ENCODE data around the gene FCRL4. TPM values are rescaled to one million over a fixed set of nuclear protein-coding genes. Genes with fewer than 3 reads are reported as not detected.

The FCRL4 gene
- total and polyA plus RNA-seq, 11 donors = not detected

GRCh38 chr1:157532569-157532968 lies 65.3 kb downstream of the FCRL4 start:
- intact Hi-C loops (cut with DNase I) = no loop called here
- no peak overlapping the region for H3K4me3 ChIP-seq
- ATAC-seq (no peak), DNase-seq (no peak)
- TF ChIP-seq CTCF (IDR thresholded peaks at IDR 0.05) = no peak
- no peak for TF ChIP-seq POLR2A (IDR thresholded peaks at IDR 0.05)
- no peaks in the 10 kb centered on the region for H3K36me3 ChIP-seq
- H3K9me3 ChIP-seq = no peaks in the 10 kb centered on the region
- H3K27me3 ChIP-seq = peaks cover 0 to 9% (median 0%) of the 10 kb centered on the region in 9 donors
- H3K27ac ChIP-seq = no peak overlapping the region
- WGBS, 4 donors = 75 to 79% (median 78%) methylated on average over 3 of the region's 3 CpGs
- H3K4me1 ChIP-seq = no peaks in the 10 kb centered on the region

- Histone ChIP-seq H3K9me3 (no peaks in the 10 kb centered on the region), H3K27me3 (peaks cover 0 to 25% (median 3%) of the 10 kb centered on the region in 9 donors), H3K36me3 (no peaks in the 10 kb centered on the region), H3K27ac (no peak overlapping the region), H3K4me1 (no peaks in the 10 kb centered on the region), H3K4me3 (no peak overlapping the region)
- no peak for DNase-seq
- ATAC-seq = no peak
- no peak for TF ChIP-seq CTCF (IDR thresholded peaks at IDR 0.05)
- 84 to 86% (median 85%) methylated on average over 5 of the region's 5 CpGs for WGBS, 4 donors
- intact Hi-C loops (cut with DNase I) = no loop called here
Observed at GRCh38 chr1:157523774-157524493, 74.0 kb downstream of the FCRL4 start.

Other genes starting within 250 kb of the FCRL4 start
- under 1 TPM in 3 of 9 donors, not detected in 6; 0.07 to 0.32 (median 0.09) TPM for gene FCRL5, start 45.6 kb downstream of the FCRL4 start, total RNA-seq
- under 1 TPM in 1 of 2 donors, not detected in 1; 0.04 TPM for gene FCRL5, start 45.6 kb downstream of the FCRL4 start, polyA plus RNA-seq
- gene FCRL3, start 102.7 kb upstream of the FCRL4 start, total RNA-seq = 1 to 10 TPM in 2 of 9 donors, under 1 TPM in 1, not detected in 6; 0.20 to 1.4 (median 1.0) TPM
- under 1 TPM in 1 of 2 donors, not detected in 1; 0.04 TPM for gene FCRL3, start 102.7 kb upstream of the FCRL4 start, polyA plus RNA-seq
- gene FCRL2, start 179.0 kb upstream of the FCRL4 start, total RNA-seq = not detected
- gene FCRL2, start 179.0 kb upstream of the FCRL4 start, polyA plus RNA-seq = under 1 TPM in 1 of 2 donors, not detected in 1; 0.07 TPM
- gene FCRL1, start 222.0 kb upstream of the FCRL4 start, total RNA-seq = under 1 TPM in 1 of 9 donors, not detected in 8; 0.35 TPM
- under 1 TPM in 1 of 2 donors, not detected in 1; 0.04 TPM for gene FCRL1, start 222.0 kb upstream of the FCRL4 start, polyA plus RNA-seq
- gene CD5L, start 243.7 kb upstream of the FCRL4 start, total RNA-seq = 1 to 10 TPM in 1 of 9 donors, under 1 TPM in 5, not detected in 3; 0.14 to 1.4 (median 0.54) TPM
- under 1 TPM; 0.04 to 0.99 TPM for gene CD5L, start 243.7 kb upstream of the FCRL4 start, polyA plus RNA-seq

Data from heart left ventricle (tissue), 16 donors.